GM19324 (cell line): ENCODE data around the gene LAGE3.
"Not testable (repeated sequence)": the region's sequence is repeated elsewhere in the genome, so short reads cannot be mapped to it uniquely, and the experiment has no call there.

Experiments used
- ATAC-seq: cut with Tn5 transposase; IDR thresholded peaks from one replicate; pipeline ENCODE4 v1.9.1; 2021; ENCODE audit warnings: mild to moderate bottlenecking, moderate library complexity; ENCODE audit not compliant: unreplicated experiment, low FRiP score

Gene LAGE3

GRCh38 chrX:154502989-154503388 is 23.9 kb upstream of the LAGE3 start:
- ATAC-seq = no peak

GRCh38 chrX:154502098-154502497 is 23.0 kb upstream of the LAGE3 start:
- ATAC-seq = no peak

GRCh38 chrX:154501423-154501822 is 22.3 kb upstream of the LAGE3 start:
- ATAC-seq = not testable (repeated sequence)

- ATAC-seq = not testable (repeated sequence)
These were observed 17.6 kb upstream of the LAGE3 start for GRCh38 chrX:154496591-154497137.

- no peak for ATAC-seq
These were observed 16.4 kb upstream of the LAGE3 start for GRCh38 chrX:154495472-154495922.

- no peak for ATAC-seq
These were observed 15.6 kb upstream of the LAGE3 start for GRCh38 chrX:154494715-154495114.

- peak; percentile 80 for ATAC-seq
These were observed 11.5 kb upstream of the LAGE3 start, which contains the start of gene SLC10A3 for GRCh38 chrX:154490414-154491083. TSS of gene SLC10A3 (minus strand) at chrX:154490629. CDS start at chrX:154488940, 1,689 bp downstream.

GRCh38 chrX:154490021-154490413 is 10.9 kb upstream of the LAGE3 start:
- ATAC-seq = peak; percentile 14

GRCh38 chrX:154489182-154489581 is 10.1 kb upstream of the LAGE3 start:
- no peak for ATAC-seq

GRCh38 chrX:154488336-154489075 is 9.4 kb upstream of the LAGE3 start:
- no peak for ATAC-seq

- ATAC-seq = no peak
These were observed 8.6 kb upstream of the LAGE3 start for GRCh38 chrX:154487518-154488290.

- no peak for ATAC-seq
These were observed 7.5 kb upstream of the LAGE3 start, which contains the start of gene UBL4A for GRCh38 chrX:154486396-154487207. TSS of gene UBL4A (minus strand) at chrX:154486615. CDS start at chrX:154486584, 31 bp downstream.

- no peak for ATAC-seq
These were observed 6.9 kb upstream of the LAGE3 start for GRCh38 chrX:154486052-154486395.

- no peak for ATAC-seq
These were observed 6.3 kb upstream of the LAGE3 start for GRCh38 chrX:154485150-154486051.

- no peak for ATAC-seq
These were observed 5.4 kb upstream of the LAGE3 start for GRCh38 chrX:154484255-154485149.

GRCh38 chrX:154483325-154483724 is 4.2 kb upstream of the LAGE3 start:
- no peak for ATAC-seq

GRCh38 chrX:154482786-154483185 is 3.7 kb upstream of the LAGE3 start:
- no peak for ATAC-seq
